ENCODE measurements around the gene NUP210. TPM values are rescaled to one million over a fixed set of nuclear protein-coding genes. Genes with fewer than 3 reads are reported as not detected.
A peak's percentile ranks its signal among the peaks of the same experiment; 100 is the strongest.

Gene NUP210
- total and polyA plus RNA-seq, 4 donors: 9.9 to 38.6 (median 22.9) TPM

- DNase-seq (ENCODE audit: low spot score): no peak
- H3K9ac ChIP-seq (ENCODE audit: low read depth in 1 of 2, low read length in 2 of 2): no peak overlapping the region
- H3K27ac ChIP-seq (ENCODE audit: low read depth in 1 of 2, low read length in 2 of 2): no peak overlapping the region
- H3K4me1 ChIP-seq (ENCODE audit: control insufficient read depth in 4 of 4, insufficient read depth in 4 of 4, low read length in 3 of 4): peaks cover 3 to 10% (median 7%) of the 10 kb centered on the region in 4 donors
- no peaks in the 10 kb centered on the region for H3K9me3 ChIP-seq (ENCODE audit: control insufficient read depth in 4 of 4, low read length in 3 of 4)
- H3K4me3 ChIP-seq (ENCODE audit: low read depth in 1 of 3, low read length in 3 of 3): no peak overlapping the region
- TF ChIP-seq ZBTB33 (IDR thresholded peaks at IDR 0.05) (no peak), GABPA (IDR thresholded peaks at IDR 0.05 in 1 of 2, conservative IDR thresholded peaks at IDR 0.05 in 1 of 2) (no peak), NR2F2 (IDR thresholded peaks at IDR 0.05) (no peak), HNF4G (IDR thresholded peaks at IDR 0.05) (no peak), HNF4A (conservative IDR thresholded peaks at IDR 0.05) (no peak), TAF1 (conservative IDR thresholded peaks at IDR 0.05) (no peak), YY1 (IDR thresholded peaks at IDR 0.05) (no peak), RXRA (IDR thresholded peaks at IDR 0.05) (no peak), ATF3 (IDR thresholded peaks at IDR 0.05) (no peak)
- TF ChIP-seq, protein P1, sequence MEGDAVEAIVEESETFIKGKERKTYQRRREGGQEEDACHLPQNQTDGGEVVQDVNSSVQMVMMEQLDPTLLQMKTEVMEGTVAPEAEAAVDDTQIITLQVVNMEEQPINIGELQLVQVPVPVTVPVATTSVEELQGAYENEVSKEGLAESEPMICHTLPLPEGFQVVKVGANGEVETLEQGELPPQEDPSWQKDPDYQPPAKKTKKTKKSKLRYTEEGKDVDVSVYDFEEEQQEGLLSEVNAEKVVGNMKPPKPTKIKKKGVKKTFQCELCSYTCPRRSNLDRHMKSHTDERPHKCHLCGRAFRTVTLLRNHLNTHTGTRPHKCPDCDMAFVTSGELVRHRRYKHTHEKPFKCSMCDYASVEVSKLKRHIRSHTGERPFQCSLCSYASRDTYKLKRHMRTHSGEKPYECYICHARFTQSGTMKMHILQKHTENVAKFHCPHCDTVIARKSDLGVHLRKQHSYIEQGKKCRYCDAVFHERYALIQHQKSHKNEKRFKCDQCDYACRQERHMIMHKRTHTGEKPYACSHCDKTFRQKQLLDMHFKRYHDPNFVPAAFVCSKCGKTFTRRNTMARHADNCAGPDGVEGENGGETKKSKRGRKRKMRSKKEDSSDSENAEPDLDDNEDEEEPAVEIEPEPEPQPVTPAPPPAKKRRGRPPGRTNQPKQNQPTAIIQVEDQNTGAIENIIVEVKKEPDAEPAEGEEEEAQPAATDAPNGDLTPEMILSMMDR (IDR thresholded peaks at IDR 0.05; ENCODE audit: low read depth, low read length, missing input control): no peak
- TF ChIP-seq, protein P2, sequence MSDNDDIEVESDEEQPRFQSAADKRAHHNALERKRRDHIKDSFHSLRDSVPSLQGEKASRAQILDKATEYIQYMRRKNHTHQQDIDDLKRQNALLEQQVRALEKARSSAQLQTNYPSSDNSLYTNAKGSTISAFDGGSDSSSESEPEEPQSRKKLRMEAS (IDR thresholded peaks at IDR 0.05): no peak
- 71% methylated on average over 3 of the region's 3 CpGs for WGBS
- H3K27me3 ChIP-seq (ENCODE audit: control insufficient read depth in 4 of 4, insufficient read depth in 4 of 4, low read length in 3 of 4): no peaks in the 10 kb centered on the region
- no peaks in the 10 kb centered on the region for H3K36me3 ChIP-seq (ENCODE audit: control insufficient read depth in 4 of 4, insufficient read depth in 3 of 4, low read depth in 1 of 4, low read length in 3 of 4)
These were observed 4.2 kb upstream of the NUP210 start for GRCh38 chr3:13424141-13424844.

DNA sequence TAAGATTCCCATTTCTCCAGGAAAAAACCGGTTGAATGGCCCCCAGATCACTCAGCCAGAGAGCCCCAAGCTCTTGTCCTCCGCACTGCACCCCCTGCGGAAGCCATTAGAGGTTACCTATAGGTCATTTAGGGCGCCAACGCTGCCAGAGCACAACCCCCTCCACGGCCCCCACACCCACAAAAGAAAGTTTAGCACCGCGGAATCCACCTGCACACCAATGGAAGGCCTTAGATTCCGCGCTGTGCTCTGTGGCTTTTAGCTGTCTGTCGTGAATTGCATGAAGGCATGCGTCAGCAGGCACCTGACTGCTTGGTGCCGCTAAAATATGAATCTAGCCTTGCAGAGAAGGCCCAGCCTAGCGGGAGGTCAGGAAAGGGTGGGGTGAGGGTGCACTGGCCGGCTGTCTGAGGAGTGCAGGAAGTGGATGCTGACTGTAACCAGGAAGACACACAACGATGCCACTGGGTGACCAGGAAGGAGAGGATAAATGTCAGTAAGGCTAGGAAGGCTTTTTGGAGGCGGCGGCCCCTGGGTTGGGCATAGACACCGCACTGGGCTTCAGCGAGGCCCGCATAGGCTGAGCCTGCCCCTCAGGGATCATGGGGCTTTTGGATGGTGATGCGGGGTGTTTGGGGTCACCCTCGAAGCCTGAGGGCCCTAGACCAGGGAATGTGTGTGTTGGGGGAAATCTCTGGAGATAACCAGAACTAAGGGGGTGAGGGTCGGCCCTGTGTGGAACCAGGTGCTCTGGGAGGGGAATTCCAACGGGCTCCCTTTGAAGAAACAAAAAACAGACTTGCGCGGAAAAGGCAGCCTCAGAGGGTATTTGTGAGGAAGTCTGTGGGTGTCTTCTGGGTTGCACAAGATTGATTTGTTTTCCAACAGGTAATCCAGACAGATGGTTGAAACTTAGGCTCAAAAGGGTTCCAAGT lies 976 bp upstream of the NUP210 start:
- no peaks in the 10 kb centered on the region for H3K36me3 ChIP-seq (ENCODE audit: control insufficient read depth in 4 of 4, insufficient read depth in 3 of 4, low read depth in 1 of 4, low read length in 3 of 4)
- no peak for DNase-seq (ENCODE audit: low spot score)
- H3K4me1 ChIP-seq (ENCODE audit: control insufficient read depth in 4 of 4, insufficient read depth in 4 of 4, low read length in 3 of 4): peaks cover 5 to 34% (median 19%) of the 10 kb centered on the region in 4 donors
- 69% methylated on average over 27 of the region's 27 CpGs for WGBS
- no peak overlapping the region for H3K9ac ChIP-seq (ENCODE audit: low read depth in 1 of 2, low read length in 2 of 2)
- no peaks in the 10 kb centered on the region for H3K9me3 ChIP-seq (ENCODE audit: control insufficient read depth in 4 of 4, low read length in 3 of 4)
- H3K27me3 ChIP-seq (ENCODE audit: control insufficient read depth in 4 of 4, insufficient read depth in 4 of 4, low read length in 3 of 4): no peaks in the 10 kb centered on the region
- peak overlapping the region in 2 of 3 donors; percentile 49 to 90 for H3K4me3 ChIP-seq (ENCODE audit: low read depth in 1 of 3, low read length in 3 of 3)
- H3K27ac ChIP-seq (ENCODE audit: low read depth in 1 of 2, low read length in 2 of 2): peak overlapping the region; percentile 56 to 76
- no peak for TF ChIP-seq NR2F2 (IDR thresholded peaks at IDR 0.05)
- no peak for TF ChIP-seq JUND (IDR thresholded peaks at IDR 0.05)
- no peak for TF ChIP-seq HNF4A (conservative IDR thresholded peaks at IDR 0.05)
- TF ChIP-seq SP1 (IDR thresholded peaks at IDR 0.05): no peak
- TF ChIP-seq ATF3 (IDR thresholded peaks at IDR 0.05): no peak
- no peak for TF ChIP-seq FOXA1 (IDR thresholded peaks at IDR 0.05)
- no peak for TF ChIP-seq YY1 (IDR thresholded peaks at IDR 0.05)
- no peak for TF ChIP-seq GABPA (IDR thresholded peaks at IDR 0.05 in 1 of 2, conservative IDR thresholded peaks at IDR 0.05 in 1 of 2)
- no peak for TF ChIP-seq FOXA2 (IDR thresholded peaks at IDR 0.05)
- no peak for TF ChIP-seq REST (IDR thresholded peaks at IDR 0.05)
- no peak for TF ChIP-seq HNF4G (IDR thresholded peaks at IDR 0.05)
- TF ChIP-seq, protein P1 (IDR thresholded peaks at IDR 0.05; ENCODE audit: low read depth, low read length, missing input control): no peak
- no peak for TF ChIP-seq RAD21 (IDR thresholded peaks at IDR 0.05)

All from liver (tissue), 9 donors.